ENCODE data around the gene PGBD1.

Gene PGBD1

GRCh38 chr6:28326371-28326948 is 45.1 kb downstream of the PGBD1 start:
- Histone ChIP-seq H3K27ac (no peak overlapping the region), H3K4me3 (no peak overlapping the region)

- H3K4me3 ChIP-seq, result no peak overlapping the region
- H3K27ac ChIP-seq, result no peak overlapping the region
Observed at GRCh38 chr6:28330041-28330440, 48.7 kb downstream of the PGBD1 start.

GRCh38 chr6:28333047-28333446 is 51.7 kb downstream of the PGBD1 start:
- no peak overlapping the region for H3K4me3 ChIP-seq
- H3K27ac ChIP-seq, result no peak overlapping the region

GRCh38 chr6:28333599-28334018 is 52.2 kb downstream of the PGBD1 start:
- Histone ChIP-seq H3K4me3 (no peak overlapping the region), H3K27ac (no peak overlapping the region)

GRCh38 chr6:28334286-28335039 is 53.1 kb downstream of the PGBD1 start:
- H3K4me3 ChIP-seq, result peak overlapping the region in 3 of 7 experiments; percentile 53 to 76 (median 69)
- peak overlapping the region in 9 of 21 experiments; percentile 85 to 93 (median 89) for H3K27ac ChIP-seq

- peak overlapping the region in 18 of 21 experiments; percentile 79 to 93 (median 89) for H3K27ac ChIP-seq
- H3K4me3 ChIP-seq, result peak overlapping the region; percentile 53 to 76 (median 62)
Observed at GRCh38 chr6:28335040-28335563, 53.7 kb downstream of the PGBD1 start.

GRCh38 chr6:28335564-28336283 is 54.4 kb downstream of the PGBD1 start, which contains the start of gene ZSCAN31:
Gene ZSCAN31 (minus strand): TSS chr6:28336148. CDS start chr6:28329683, 6,465 bp downstream.
- H3K27ac ChIP-seq, result peak within 1 kb of the TSS; percentile 55 to 93 (median 88)
- peak within 1 kb of the TSS; percentile 53 to 76 (median 62) for H3K4me3 ChIP-seq

GRCh38 chr6:28336284-28337120 is 55.1 kb downstream of the PGBD1 start:
- Histone ChIP-seq H3K27ac (peak overlapping the region in 20 of 21 experiments; percentile 77 to 93 (median 88)), H3K4me3 (peak overlapping the region; percentile 53 to 76 (median 62))

GRCh38 chr6:28337121-28337520 is 55.7 kb downstream of the PGBD1 start:
- H3K27ac ChIP-seq, result peak overlapping the region in 4 of 21 experiments; percentile 25 to 92 (median 90)
- no peak overlapping the region for H3K4me3 ChIP-seq

GRCh38 chr6:28340310-28341095 is 59.1 kb downstream of the PGBD1 start:
- H3K27ac ChIP-seq, result no peak overlapping the region
- H3K4me3 ChIP-seq, result no peak overlapping the region

GRCh38 chr6:28343898-28344677 is 62.7 kb downstream of the PGBD1 start:
- Histone ChIP-seq H3K27ac (no peak overlapping the region), H3K4me3 (no peak overlapping the region)

- H3K27ac ChIP-seq, result no peak overlapping the region
- no peak overlapping the region for H3K4me3 ChIP-seq
Observed at GRCh38 chr6:28345201-28345600, 63.8 kb downstream of the PGBD1 start.

- H3K27ac ChIP-seq, result no peak overlapping the region
- H3K4me3 ChIP-seq, result no peak overlapping the region
Observed at GRCh38 chr6:28347119-28347518, 65.7 kb downstream of the PGBD1 start.

GRCh38 chr6:28349344-28349891 is 68.0 kb downstream of the PGBD1 start:
- Histone ChIP-seq H3K27ac (peak overlapping the region in 17 of 21 experiments; percentile 52 to 90 (median 78)), H3K4me3 (peak overlapping the region; percentile 61 to 73 (median 68))

GRCh38 chr6:28349892-28350737 is 68.7 kb downstream of the PGBD1 start, which contains the start of gene ZKSCAN3:
Gene ZKSCAN3 (plus strand): TSS chr6:28349947. CDS start chr6:28359587, 9,640 bp downstream.
- H3K27ac ChIP-seq, result peak within 1 kb of the TSS in 20 of 21 experiments; percentile 52 to 90 (median 75)
- H3K4me3 ChIP-seq, result peak within 1 kb of the TSS; percentile 61 to 73 (median 68)

GRCh38 chr6:28351087-28351486 is 69.7 kb downstream of the PGBD1 start:
- peak overlapping the region in 1 of 21 experiments; percentile 83 for H3K27ac ChIP-seq
- peak overlapping the region in 3 of 7 experiments; percentile 61 to 73 (median 67) for H3K4me3 ChIP-seq

Data from skin epidermis (tissue), 12 donors.